GM10266 (cell line): ENCODE results near the gene P4HB.
"Not testable (repeated sequence)": the region's sequence is repeated elsewhere in the genome, so short reads cannot be mapped to it uniquely, and the experiment has no call there.

Experiments
- DNase-seq: peaks from one replicate; pipeline ENCODE4 v3.0.0; 2012; ENCODE audit errors: extremely low spot score
- TF ChIP-seq, protein P1 (sequence below): IDR thresholded peaks from 2 replicates; pipeline ENCODE4 v1.5.1; 2012; ENCODE audit warnings: mild to moderate bottlenecking, low read depth; ENCODE audit not compliant: control insufficient read depth, insufficient read depth; ENCODE audit errors: missing control alignments

Gene P4HB

DNA sequence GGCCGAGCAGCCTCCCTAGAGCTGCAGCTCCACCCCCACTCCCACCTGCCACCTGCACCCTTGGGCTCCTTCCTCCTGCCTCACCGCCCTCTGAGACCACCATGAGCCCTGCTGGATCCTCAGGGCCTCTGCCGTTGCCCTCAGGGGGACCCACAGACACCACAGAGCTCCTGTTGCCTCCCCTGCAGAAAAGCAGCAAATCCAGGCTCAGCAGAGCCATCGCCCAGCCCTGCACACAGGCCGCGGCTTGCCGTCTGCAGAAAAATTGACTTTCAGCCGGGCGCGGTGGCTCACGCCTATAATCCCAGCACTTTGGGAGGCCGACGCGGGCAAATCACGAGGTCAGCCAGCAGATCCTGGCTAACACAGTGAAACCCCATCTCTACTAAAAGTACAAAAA, 18.5 kb downstream of the P4HB start:
- DNase-seq, result no peak
- TF ChIP-seq, protein P1, sequence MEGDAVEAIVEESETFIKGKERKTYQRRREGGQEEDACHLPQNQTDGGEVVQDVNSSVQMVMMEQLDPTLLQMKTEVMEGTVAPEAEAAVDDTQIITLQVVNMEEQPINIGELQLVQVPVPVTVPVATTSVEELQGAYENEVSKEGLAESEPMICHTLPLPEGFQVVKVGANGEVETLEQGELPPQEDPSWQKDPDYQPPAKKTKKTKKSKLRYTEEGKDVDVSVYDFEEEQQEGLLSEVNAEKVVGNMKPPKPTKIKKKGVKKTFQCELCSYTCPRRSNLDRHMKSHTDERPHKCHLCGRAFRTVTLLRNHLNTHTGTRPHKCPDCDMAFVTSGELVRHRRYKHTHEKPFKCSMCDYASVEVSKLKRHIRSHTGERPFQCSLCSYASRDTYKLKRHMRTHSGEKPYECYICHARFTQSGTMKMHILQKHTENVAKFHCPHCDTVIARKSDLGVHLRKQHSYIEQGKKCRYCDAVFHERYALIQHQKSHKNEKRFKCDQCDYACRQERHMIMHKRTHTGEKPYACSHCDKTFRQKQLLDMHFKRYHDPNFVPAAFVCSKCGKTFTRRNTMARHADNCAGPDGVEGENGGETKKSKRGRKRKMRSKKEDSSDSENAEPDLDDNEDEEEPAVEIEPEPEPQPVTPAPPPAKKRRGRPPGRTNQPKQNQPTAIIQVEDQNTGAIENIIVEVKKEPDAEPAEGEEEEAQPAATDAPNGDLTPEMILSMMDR, result no peak

DNA sequence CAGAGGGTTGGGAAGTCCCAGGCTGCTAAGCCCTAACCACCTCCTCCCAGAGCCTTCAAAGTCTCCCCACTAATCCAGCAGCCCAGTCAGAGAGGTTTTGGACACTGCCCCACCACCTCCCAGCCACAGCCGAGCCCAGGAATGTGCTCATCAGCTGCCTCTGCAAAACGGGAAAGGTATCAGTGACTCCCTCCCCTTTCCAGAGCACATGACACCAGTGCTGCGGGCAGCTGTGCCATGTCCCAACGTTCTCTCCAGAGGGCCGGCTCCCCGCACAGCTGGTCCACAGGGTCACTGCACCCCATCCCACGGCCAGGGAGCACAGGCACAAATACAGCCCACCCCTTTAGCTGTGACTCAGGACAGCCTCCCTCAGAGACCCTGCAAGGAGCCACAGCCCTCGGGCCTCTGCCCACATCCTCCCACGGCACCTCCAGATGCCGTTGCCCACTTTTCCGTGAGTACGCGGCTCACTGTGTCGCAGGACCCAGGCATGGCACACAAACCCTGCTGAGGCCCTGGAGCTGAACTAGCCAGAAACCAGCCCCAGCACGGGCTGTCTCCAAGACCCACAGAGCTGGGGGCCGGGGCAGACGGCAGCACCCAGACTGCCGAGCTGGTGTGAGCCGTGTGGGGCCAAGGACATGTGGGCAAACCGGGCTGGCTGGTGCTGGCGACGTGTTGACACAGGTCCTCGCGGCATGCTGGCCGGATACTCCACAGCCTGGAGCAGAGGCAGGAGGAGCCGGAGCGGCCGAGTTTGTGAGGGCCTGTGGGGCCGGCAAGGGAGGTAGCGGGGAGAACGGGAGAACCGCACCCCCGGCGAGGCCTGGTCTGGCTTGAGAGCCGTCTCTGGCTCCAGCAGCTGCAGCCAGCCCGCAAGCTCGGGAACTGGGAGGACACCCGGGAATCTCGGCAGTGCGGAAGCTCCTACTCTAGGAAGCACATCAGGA, 19.2 kb downstream of the P4HB start:
- TF ChIP-seq, protein P1, result no peak
- DNase-seq, result no peak

DNA sequence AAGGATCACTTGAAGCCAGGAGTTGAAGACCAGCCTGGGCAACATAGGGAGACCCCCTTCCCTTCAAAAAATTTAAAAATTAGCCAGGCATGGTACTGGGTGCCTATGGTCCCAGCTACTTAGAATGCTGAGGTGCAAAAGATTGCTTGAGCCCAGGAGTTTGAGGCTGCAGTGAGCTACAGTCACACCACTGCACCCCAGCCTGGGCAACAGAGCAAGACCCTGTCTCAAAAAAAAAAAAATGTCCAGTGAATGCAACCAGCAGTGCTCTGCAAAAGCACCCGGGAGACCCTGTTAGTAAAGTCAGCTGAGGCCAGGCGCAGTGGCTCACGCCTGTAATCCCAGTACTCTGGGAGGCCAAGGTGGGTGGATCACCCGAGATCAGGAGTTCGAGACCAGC, 20.3 kb downstream of the P4HB start:
- DNase-seq, result not testable (repeated sequence)

DNA sequence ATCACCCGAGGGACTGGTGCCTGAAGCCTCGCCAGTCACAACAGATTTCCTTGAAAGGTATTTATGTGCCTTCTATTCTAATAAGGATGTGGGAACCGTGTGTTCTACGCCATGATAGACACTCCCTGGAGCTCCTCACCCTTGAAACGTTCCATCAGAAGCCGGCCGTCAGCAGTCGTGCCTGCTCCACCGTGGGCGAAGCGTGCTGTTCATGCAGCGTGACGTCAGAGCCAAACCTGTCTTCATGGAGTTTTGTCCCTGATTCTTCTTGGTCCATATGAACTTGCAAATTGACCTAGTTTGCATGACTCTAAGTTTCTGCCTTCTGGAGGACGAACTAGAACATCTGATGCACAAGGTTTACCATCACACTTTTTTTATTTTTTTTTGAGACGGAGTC, 21.0 kb downstream of the P4HB start:
- TF ChIP-seq, protein P1, result no peak

DNA sequence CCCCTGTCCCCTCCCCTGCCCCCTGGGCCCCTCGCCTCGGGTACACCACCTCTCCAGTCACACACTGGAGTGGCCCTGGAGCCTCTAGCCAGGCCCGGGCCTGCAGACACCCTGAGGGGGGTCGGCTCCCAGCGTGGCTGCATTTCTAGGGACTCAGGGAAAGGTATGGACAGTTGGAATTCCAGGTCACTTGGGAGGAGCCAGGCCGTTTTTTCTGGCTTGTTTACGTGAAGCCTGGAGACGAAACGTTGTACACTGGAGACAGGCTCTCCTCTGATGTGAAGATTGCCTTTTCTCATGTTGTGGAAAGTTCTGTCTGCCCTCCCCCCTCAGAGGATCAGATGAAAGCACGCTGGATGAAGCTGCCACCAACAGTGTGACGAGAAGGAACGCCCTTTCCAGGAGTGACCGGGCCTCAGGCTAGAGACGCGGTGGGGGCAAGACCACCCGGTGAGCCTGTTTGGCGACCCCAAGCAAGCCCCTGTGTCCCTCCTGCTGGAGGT, 21.5 kb downstream of the P4HB start:
- no peak for DNase-seq
- TF ChIP-seq, protein P1, result no peak

More for the DNA sequence above, 21.0 kb downstream of the P4HB start:
- DNase-seq, result no peak

DNA sequence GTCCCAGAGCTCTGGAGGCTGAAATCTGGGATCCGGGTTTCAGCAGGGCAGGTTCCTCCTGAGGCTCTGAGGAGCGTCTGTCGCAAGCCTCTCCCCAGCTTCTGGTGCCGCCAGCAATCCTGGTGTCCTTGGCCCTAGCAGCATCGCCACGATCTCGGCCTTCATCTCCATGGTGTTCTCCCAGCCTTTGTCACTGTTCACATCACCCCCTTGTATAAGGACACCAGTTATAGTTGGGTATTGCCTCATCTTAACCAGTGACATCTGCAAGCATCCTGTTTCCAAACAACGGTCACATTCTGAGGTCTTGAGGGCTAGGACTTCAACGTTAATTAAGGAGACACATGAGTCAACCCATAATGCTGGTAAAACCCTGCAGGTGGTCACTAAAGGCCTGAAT, 22.7 kb downstream of the P4HB start:
- DNase-seq, result no peak
- TF ChIP-seq, protein P1, result no peak

DNA sequence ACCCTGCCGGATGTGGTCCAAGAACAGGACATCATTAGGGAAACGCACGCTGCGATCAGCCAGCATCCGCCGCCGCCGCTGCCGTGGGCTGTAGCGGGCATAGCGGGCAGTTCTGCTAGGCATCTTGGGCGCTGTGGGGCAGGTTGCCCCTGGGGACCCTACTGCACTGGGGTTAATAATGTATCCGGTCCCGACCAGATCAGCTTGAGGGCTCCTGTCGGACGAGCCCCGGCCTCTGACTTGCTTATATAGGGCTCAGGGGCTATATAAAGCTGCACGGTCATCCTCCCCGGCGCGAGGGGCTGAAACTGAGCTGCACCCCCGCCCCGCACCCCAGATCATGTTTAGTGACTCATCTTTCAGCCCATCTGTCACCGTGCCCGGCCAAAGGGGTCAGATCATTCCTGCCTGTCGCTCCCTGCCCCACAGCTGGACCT, 25.5 kb downstream of the P4HB start, which contains the start of gene PPP1R27:
PPP1R27 (minus strand) TSS at position 220 of the 437 bp plus-strand sequence; CDS start at position 123, 97 bp downstream.
- TF ChIP-seq, protein P1, result no peak
- DNase-seq, result no peak
